Measurements from ENCODE around the gene LCE3A.
"Not testable (repeated sequence)": the region's sequence is repeated elsewhere in the genome, so short reads cannot be mapped to it uniquely, and the experiment has no call there.

Gene LCE3A, protein sequence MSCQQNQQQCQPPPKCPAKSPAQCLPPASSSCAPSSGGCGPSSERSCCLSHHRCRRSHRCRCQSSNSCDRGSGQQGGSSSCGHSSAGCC

DNA sequence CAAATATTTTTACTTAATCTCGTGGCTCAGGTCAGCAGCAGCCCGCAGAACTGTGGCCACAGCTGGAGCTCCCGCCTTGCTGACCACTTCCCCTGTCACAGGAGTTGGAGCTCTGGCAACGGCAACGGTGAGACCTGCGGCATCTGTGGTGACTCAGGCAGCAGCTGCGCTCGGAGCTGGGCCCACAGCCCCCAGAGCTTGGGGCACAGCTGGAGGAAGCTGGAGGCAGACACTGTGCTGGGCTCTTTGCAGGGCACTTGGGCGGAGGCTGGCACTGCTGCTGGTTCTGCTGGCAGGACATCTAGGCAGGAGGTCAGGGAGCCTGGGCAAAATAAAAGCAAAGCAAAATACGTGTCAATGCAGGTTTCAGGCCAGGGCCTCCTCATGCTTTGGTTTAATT, at the start of gene LCE3A:
LCE3A (minus strand) TSS at position 301 of the 400 bp plus-strand sequence; CDS start at position 301, 0 bp downstream.
- H3K4me3 ChIP-seq (ENCODE audit: low read depth, low read length): no peak within 1 kb of the TSS
- TF ChIP-seq, protein P1, sequence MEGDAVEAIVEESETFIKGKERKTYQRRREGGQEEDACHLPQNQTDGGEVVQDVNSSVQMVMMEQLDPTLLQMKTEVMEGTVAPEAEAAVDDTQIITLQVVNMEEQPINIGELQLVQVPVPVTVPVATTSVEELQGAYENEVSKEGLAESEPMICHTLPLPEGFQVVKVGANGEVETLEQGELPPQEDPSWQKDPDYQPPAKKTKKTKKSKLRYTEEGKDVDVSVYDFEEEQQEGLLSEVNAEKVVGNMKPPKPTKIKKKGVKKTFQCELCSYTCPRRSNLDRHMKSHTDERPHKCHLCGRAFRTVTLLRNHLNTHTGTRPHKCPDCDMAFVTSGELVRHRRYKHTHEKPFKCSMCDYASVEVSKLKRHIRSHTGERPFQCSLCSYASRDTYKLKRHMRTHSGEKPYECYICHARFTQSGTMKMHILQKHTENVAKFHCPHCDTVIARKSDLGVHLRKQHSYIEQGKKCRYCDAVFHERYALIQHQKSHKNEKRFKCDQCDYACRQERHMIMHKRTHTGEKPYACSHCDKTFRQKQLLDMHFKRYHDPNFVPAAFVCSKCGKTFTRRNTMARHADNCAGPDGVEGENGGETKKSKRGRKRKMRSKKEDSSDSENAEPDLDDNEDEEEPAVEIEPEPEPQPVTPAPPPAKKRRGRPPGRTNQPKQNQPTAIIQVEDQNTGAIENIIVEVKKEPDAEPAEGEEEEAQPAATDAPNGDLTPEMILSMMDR (IDR thresholded peaks at IDR 0.05; ENCODE audit: low read depth, low read length, missing control alignments): no peak
- in situ Hi-C loops (cut with HindIII; ENCODE audit: low sequenced_read_pairs): no loop called here
- no peak for DNase-seq (ENCODE audit: low read depth)

DNA sequence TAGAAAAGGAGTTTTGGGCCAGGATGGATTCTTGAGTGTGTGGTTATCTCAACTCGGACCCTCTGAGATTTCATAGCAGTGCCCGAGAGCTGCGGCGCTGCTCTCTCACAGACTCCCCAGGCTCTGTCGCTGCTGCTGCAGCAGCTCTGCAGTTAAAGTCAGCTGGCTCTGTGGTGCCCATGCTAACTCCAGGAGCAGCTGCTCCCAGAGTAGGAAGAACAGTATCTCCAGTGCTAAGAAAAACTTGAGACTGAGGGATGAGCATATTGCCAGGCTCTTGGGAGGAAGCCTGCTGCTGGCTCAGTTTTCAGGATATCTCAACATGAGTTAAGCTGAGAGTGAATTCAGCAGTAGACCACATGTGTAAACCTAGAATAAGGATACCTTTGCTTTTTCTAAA, 44.7 kb upstream of the LCE3A start:
- in situ Hi-C loops (cut with HindIII; ENCODE audit: low sequenced_read_pairs): no loop called here
- TF ChIP-seq, protein P1 (IDR thresholded peaks at IDR 0.05; ENCODE audit: low read depth, low read length, missing control alignments): no peak
- DNase-seq (ENCODE audit: low read depth): no peak
- H3K4me3 ChIP-seq (ENCODE audit: low read depth, low read length): no peak overlapping the region

DNA sequence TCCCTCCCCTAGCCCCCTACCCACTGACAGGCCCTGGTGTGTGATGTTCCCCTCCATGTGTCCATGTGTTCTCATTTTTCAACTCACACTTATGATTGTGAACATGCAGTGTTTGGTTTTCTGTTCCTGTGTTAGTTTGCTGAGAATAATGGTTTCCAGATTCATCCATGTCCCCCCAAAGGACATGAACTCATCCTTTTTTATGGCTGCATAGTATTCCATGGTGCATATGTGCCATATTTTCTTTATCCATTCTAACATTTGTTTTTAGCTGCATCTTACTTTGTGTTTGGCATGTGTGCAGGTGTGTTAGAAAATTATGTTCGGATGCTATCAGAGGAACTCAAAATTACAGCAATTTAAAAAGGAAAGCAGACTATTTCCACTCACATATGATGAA, 43.3 kb upstream of the LCE3A start:
- in situ Hi-C loops (cut with HindIII; ENCODE audit: low sequenced_read_pairs); DNase-seq (ENCODE audit: low read depth); H3K4me3 ChIP-seq (ENCODE audit: low read depth, low read length): not testable (repeated sequence)

DNA sequence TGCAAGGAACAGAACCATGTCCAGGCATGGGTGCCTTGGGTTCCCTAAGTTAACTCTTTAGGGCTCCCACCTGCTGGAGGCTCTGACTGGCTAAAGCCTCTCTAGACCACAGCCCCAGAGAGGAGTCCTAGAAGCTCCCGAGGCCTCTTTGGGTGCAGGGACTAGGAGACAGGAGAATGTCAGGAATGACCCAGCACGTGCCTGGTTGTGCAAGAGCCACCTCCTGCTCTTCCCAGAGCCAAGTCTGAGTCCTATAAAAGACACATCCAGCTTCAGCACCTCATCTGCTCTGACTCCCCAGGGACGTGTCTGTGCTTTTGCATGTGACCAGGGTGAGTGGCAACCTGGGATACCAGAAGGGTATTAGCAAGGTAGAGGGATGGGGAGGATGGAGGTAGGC, 40.2 kb upstream of the LCE3A start, which contains the start of gene LCE2D:
LCE2D (plus strand) TSS at position 283 of the 400 bp plus-strand sequence. CDS start 726 bp downstream, outside the sequence.
- in situ Hi-C loops (cut with HindIII; ENCODE audit: low sequenced_read_pairs): no loop called here
- H3K4me3 ChIP-seq (ENCODE audit: low read depth, low read length): no peak within 1 kb of the TSS
- no peak for DNase-seq (ENCODE audit: low read depth)
- TF ChIP-seq, protein P1 (IDR thresholded peaks at IDR 0.05; ENCODE audit: low read depth, low read length, missing control alignments): no peak

DNA sequence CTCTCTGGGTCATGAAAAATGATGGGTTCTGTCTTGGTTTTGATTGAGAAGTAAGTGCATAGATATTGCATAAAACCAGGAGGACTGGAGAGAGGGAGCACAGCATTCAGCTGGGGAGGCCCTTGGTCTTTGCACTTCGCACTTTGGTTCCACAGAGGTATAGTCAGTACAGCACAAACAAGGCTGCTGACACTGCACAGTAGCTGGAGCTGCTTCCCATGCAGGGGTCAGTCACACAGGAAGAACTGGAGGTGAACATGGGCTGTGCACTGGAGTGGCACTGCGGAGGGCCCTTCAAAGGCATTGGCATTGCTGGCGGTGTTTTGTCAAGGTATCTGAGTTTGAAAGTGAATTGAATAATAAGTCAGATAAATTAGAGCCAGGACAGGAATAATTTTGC, 35.7 kb upstream of the LCE3A start:
- in situ Hi-C loops (cut with HindIII; ENCODE audit: low sequenced_read_pairs): no loop called here
- TF ChIP-seq, protein P1 (IDR thresholded peaks at IDR 0.05; ENCODE audit: low read depth, low read length, missing control alignments): no peak
- DNase-seq (ENCODE audit: low read depth): no peak
- no peak overlapping the region for H3K4me3 ChIP-seq (ENCODE audit: low read depth, low read length)

DNA sequence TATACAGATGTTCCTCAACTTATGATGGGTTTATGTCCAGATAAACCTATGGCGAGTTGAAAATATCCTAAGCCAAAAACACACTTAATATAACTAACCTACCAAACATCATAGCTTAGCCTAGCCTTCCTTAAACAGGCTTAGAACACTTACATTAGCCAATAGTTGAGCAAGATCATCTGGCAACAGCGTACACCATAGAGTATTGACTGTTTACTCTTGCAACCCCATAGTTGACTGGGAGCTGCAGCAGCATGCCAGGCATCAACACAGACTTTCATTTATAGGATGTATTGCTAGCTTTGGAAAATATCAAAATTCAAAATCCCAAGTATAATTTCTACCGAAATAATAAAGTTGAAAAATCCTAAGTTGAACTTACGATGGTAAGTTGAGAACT, 34.8 kb upstream of the LCE3A start:
- TF ChIP-seq, protein P1 (IDR thresholded peaks at IDR 0.05; ENCODE audit: low read depth, low read length, missing control alignments): no peak
- in situ Hi-C loops (cut with HindIII; ENCODE audit: low sequenced_read_pairs): no loop called here
- DNase-seq (ENCODE audit: low read depth): no peak
- H3K4me3 ChIP-seq (ENCODE audit: low read depth, low read length): no peak overlapping the region

DNA sequence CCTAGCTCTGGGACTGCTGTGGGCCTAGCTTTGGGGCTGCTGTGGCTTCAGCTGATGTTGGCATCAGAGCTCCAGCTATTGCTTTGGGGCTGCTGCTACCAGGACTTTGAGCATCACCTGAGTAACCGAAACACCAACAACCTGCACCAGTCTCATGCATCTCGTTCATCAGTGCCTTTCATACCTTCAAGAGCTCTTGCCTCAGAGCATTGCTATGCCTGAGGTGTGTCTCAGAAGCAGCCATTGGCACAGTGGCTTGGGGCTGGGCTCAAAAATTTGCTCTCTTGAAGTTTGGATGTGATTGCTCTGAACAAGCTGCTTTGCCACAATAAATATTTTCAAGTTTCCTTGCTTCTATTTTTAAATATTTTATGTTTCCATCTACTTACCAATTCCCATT, 33.6 kb upstream of the LCE3A start:
- in situ Hi-C loops (cut with HindIII; ENCODE audit: low sequenced_read_pairs): no loop called here

More for the DNA sequence above, 33.6 kb upstream of the LCE3A start:
- TF ChIP-seq, protein P1 (IDR thresholded peaks at IDR 0.05; ENCODE audit: low read depth, low read length, missing control alignments): no peak
- no peak overlapping the region for H3K4me3 ChIP-seq (ENCODE audit: low read depth, low read length)
- DNase-seq (ENCODE audit: low read depth): no peak
